ENCODE data around the gene GALNT5. TPM values are rescaled to one million over a fixed set of nuclear protein-coding genes. Genes with fewer than 3 reads are reported as not detected.

Gene GALNT5
- total RNA-seq, 4 donors from 2014 or later: 0.26 to 0.98 (median 0.37) TPM

DNA sequence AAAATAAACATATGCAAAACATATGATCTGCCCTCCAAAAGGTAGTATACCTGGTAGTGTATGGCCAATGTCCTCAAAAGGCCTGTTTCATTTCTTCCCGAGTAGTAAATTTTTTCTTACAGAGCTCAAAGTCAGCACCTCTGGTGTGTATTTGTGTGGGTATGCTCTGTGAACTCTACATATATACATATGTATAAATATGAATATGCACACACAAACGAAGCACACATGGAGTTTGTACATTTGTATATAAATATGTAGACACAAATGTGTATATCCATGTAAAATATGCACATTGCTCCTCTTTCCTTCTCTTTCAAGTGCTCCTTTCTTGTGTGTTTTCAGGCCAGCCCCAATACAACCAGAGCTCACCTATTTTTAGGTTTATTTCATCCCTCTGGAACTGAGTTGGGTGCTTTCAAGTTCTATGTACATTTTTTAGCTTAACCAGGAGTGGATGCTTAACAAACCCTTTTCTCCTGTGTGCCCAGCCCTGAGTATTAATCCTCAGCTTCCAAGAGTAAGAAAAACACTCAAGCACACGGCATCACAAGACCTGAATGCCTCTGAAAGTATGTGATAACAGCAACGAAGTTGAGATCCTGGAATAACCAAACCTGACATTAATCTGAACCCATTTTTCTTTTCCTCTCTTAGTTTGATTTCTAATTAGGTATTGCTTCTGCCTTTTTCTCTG lies 12.2 kb upstream of the GALNT5 start:
- H3K4me1 ChIP-seq: peaks cover 7% of the 10 kb centered on the region
- WGBS: 80% methylated on average over 4 of the region's 4 CpGs
- H3K27ac ChIP-seq: no peak overlapping the region
- no peak for TF ChIP-seq EP300 (IDR thresholded peaks at IDR 0.05)
- no peak for TF ChIP-seq POLR2AphosphoS5 (IDR thresholded peaks at IDR 0.05)
- no peak for TF ChIP-seq POLR2A (IDR thresholded peaks at IDR 0.05)
- TF ChIP-seq CTCF (IDR thresholded peaks at IDR 0.05): no peak
- DNase-seq (ENCODE audit: low spot score in 2 of 2): no peak
- no peaks in the 10 kb centered on the region for H3K9me3 ChIP-seq
- no peaks in the 10 kb centered on the region for H3K36me3 ChIP-seq
- H3K27me3 ChIP-seq: no peaks in the 10 kb centered on the region
- no peak overlapping the region for H3K4me3 ChIP-seq

DNA sequence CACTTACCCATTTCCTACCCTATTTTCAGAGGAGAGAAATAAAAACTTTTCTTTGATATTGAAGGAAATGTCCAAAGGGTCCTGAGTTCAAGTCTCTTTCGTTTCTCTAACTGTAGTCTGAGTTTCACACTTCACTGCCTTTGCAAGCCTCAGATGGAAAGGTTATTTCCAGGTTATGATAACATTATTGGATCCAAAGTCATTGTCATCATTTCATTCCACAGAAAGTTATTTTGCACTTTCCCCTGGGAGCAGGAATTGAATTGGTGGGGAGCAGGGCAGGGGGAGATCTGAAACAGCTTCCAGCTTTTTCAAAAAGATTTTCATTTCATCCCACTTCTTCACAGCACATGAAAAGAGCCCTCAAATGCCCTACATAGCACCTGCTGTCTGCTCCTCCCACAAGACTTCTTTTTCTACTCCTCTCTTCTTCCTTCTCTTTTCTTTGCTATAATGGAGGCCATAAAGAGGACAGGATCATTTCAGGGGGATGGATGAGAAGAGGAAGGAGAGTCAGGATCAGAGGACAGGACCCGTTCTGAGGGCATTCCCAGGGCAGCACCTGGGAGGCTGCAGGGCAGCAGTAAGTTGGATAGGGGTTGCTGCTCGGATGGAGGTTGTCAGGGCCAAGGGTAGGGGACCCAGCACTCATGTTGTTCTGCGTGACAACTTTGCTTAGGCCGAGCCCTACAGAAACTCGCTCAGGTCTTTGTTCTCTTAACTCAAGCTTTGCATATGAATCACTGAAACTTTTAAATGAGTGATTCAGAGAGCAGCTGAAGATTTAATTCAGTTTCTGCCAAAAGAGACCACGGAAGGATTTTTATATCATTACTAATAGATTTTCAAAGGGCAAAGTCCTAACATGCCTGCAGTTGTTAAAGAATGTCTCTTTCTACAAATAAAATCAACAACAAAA lies 11.4 kb upstream of the GALNT5 start:
- no peak for TF ChIP-seq POLR2AphosphoS5 (IDR thresholded peaks at IDR 0.05)
- TF ChIP-seq CTCF (IDR thresholded peaks at IDR 0.05): no peak
- TF ChIP-seq EP300 (IDR thresholded peaks at IDR 0.05): no peak
- no peak for TF ChIP-seq POLR2A (IDR thresholded peaks at IDR 0.05)

DNA sequence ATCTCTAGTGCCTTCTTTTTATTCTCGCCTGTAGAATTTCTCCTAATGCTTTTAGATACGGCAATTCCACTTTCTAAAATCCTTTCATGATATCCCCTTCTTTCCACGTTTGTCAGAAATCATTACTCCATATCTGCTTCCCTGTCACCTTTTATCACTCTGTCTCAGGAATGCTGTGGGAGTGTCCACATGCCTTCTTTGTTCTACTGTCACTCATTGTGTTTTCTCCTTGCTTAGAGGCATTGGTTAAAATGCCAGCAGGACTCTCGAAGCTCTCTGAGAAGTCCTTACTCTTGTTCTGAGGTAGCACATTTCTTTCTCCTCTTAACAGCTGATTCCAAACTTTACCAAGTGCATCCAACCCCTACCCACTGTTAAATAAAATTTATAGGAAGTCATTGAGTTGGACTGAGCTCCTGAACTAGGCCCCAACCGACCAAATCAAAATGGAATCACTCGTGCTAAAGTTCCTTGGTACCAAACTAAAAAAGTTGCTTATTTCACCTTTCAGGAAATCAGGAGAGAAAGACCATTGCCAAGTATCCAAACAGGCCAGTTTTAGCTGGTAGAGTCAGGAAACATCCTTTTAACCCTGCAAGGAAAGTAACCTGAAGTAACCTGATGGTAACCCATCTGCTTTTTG lies 10.6 kb upstream of the GALNT5 start:
- Histone ChIP-seq H3K27ac (no peak overlapping the region), H3K4me3 (no peak overlapping the region), H3K27me3 (no peaks in the 10 kb centered on the region), H3K36me3 (no peaks in the 10 kb centered on the region), H3K9me3 (no peaks in the 10 kb centered on the region), H3K4me1 (peaks cover 7% of the 10 kb centered on the region)
- TF ChIP-seq CTCF (IDR thresholded peaks at IDR 0.05) (no peak), EP300 (IDR thresholded peaks at IDR 0.05) (no peak), POLR2A (IDR thresholded peaks at IDR 0.05) (no peak), POLR2AphosphoS5 (IDR thresholded peaks at IDR 0.05) (no peak)
- WGBS: 53% methylated on average over 6 of the region's 6 CpGs
- no peak for DNase-seq (ENCODE audit: low spot score in 2 of 2)

More for the DNA sequence above, 11.4 kb upstream of the GALNT5 start:
- DNase-seq (ENCODE audit: low spot score in 2 of 2): no peak
- H3K9me3 ChIP-seq: no peaks in the 10 kb centered on the region
- H3K4me3 ChIP-seq: no peak overlapping the region
- no peaks in the 10 kb centered on the region for H3K36me3 ChIP-seq
- no peaks in the 10 kb centered on the region for H3K27me3 ChIP-seq
- WGBS: 40% methylated on average over 7 of the region's 7 CpGs
- H3K27ac ChIP-seq: no peak overlapping the region
- peaks cover 7% of the 10 kb centered on the region for H3K4me1 ChIP-seq

- Histone ChIP-seq H3K27me3 (no peaks in the 10 kb centered on the region), H3K4me3 (no peak overlapping the region), H3K4me1 (peaks cover 5% of the 10 kb centered on the region), H3K27ac (no peak overlapping the region), H3K9me3 (no peaks in the 10 kb centered on the region), H3K36me3 (no peaks in the 10 kb centered on the region)
- TF ChIP-seq POLR2A (IDR thresholded peaks at IDR 0.05): no peak
- DNase-seq (ENCODE audit: low spot score in 2 of 2): no peak
- 87% methylated on average over 4 of the region's 4 CpGs for WGBS
These were observed 6.7 kb upstream of the GALNT5 start for GRCh38 chr2:157250836-157251235.

DNA sequence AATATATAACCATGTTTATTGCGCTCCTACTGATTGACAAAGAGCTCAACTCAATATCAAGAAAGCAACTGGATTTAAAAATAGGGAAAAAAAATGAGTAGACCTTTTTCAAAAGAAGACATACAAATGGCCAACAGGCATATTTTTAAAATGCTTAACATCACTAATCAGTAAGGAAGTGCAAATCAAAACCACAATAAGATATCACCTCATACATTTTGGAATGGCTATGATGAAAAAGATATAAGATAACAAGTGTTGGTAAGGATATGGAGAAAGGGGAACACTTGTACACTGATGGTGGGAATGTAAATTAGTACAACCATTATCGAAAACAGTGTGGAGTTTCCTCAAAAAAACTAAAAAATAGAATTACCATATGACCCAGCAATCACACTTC lies 5.6 kb upstream of the GALNT5 start:
- H3K27ac ChIP-seq: no peak overlapping the region
- no peaks in the 10 kb centered on the region for H3K4me1 ChIP-seq
- H3K27me3 ChIP-seq: no peaks in the 10 kb centered on the region
- no peak for TF ChIP-seq EP300 (IDR thresholded peaks at IDR 0.05)
- TF ChIP-seq POLR2AphosphoS5 (IDR thresholded peaks at IDR 0.05): no peak
- no peak for TF ChIP-seq CTCF (IDR thresholded peaks at IDR 0.05)
- TF ChIP-seq POLR2A (IDR thresholded peaks at IDR 0.05): no peak
- DNase-seq (ENCODE audit: low spot score in 2 of 2): no peak
- no peaks in the 10 kb centered on the region for H3K36me3 ChIP-seq
- no peaks in the 10 kb centered on the region for H3K9me3 ChIP-seq
- WGBS: 88% methylated on average over 2 of the region's 2 CpGs
- H3K4me3 ChIP-seq: no peak overlapping the region

Measured in suprapubic skin (tissue), 4 donors.